Naive thymus-derived CD4-positive, alpha-beta T cell (primary cell): Measurements from ENCODE around the gene LRRC52. TPM values are rescaled to one million over a fixed set of nuclear protein-coding genes. Genes with fewer than 3 reads are reported as not detected.

ENCODE experiments used
- ATAC-seq: fragments of 150-1000 bp; cut with Tn5 transposase; 2 replicates; pipeline ENCODE4 v1.10.0; 2021; ENCODE audit warnings: mild to moderate bottlenecking, moderate library complexity
- CTCF ChIA-PET: fragments of 350-600 bp; sonication (Branson Sonifier 250); formaldehyde crosslinking; loops from one replicate; lab custom pipeline; 2021; ENCODE audit warnings: antibody characterized with exemption; lab: Charles Lee
- POLR2A ChIA-PET: fragments of 350-600 bp; sonication (Branson Sonifier 250); formaldehyde crosslinking; loops from one replicate; lab custom pipeline; 2021; ENCODE audit warnings: antibody characterized with exemption, inconsistent platforms; lab: Charles Lee
- DNase-seq, 9 donors: peaks; one replicate each; pipeline versions ENCODE4 v3.0.0 to v3.0.0-alpha.2; 2020 to 2022; ENCODE audit warnings: mixed read lengths in 1 of 9
- H3K27ac ChIP-seq: one replicate; pipeline ENCODE4 v1.7.0; 2013; ENCODE audit warnings: mild to moderate bottlenecking, low read depth, low read length, moderate library complexity
- H3K27me3 ChIP-seq, 2 donors: one replicate each; pipeline ENCODE4 v1.7.0; 2013; ENCODE audit warnings: low read length in 2 of 2, mild to moderate bottlenecking in 2 of 2, moderate library complexity in 2 of 2; ENCODE audit not compliant: control insufficient read depth in 2 of 2, insufficient read depth in 2 of 2
- H3K36me3 ChIP-seq, 3 experiments: 1 replicate in 2 of 3; 2 replicates in 1 of 3; pipeline ENCODE4 v1.7.0; 2013; ENCODE audit warnings: low read length in 3 of 3, mild to moderate bottlenecking in 3 of 3, moderate library complexity in 1 of 3; ENCODE audit not compliant: insufficient read depth in 3 of 3, control insufficient read depth in 2 of 3
- H3K4me1 ChIP-seq, 2 donors: one replicate each; pipeline ENCODE4 v1.7.0; 2013; ENCODE audit warnings: low read length in 2 of 2, mild to moderate bottlenecking in 2 of 2, moderate library complexity in 1 of 2; ENCODE audit not compliant: control insufficient read depth in 2 of 2, insufficient read depth in 2 of 2
- H3K4me3 ChIP-seq: 2 replicates; pipeline ENCODE4 v1.7.0; 2013; ENCODE audit warnings: mild to moderate bottlenecking, low read length
- H3K9me3 ChIP-seq, 3 experiments: 1 replicate in 2 of 3; 2 replicates in 1 of 3; pipeline ENCODE4 v1.7.0; 2013; ENCODE audit warnings: low read length in 3 of 3; ENCODE audit not compliant: control insufficient read depth in 2 of 3
- H3K27ac Mint-ChIP-seq, 9 donors: one replicate each; pipeline ENCODE4 v1.8.0; 2020 to 2022; ENCODE audit warnings: mixed read lengths in 9 of 9, mild to moderate bottlenecking in 8 of 9, moderate library complexity in 5 of 9, inconsistent platforms in 2 of 9
- H3K27me3 Mint-ChIP-seq, 5 donors: one replicate each; pipeline ENCODE4 v1.8.0; 2021 to 2022; ENCODE audit warnings: mixed read lengths in 5 of 5, mild to moderate bottlenecking in 1 of 5
- H3K36me3 Mint-ChIP-seq, 5 donors: one replicate each; pipeline ENCODE4 v1.8.0; 2020 to 2022; ENCODE audit warnings: mixed read lengths in 5 of 5, mild to moderate bottlenecking in 3 of 5, inconsistent platforms in 1 of 5
- H3K4me1 Mint-ChIP-seq, 7 donors: one replicate each; pipeline ENCODE4 v1.8.0; 2020 to 2022; ENCODE audit warnings: mixed read lengths in 7 of 7, mild to moderate bottlenecking in 3 of 7, inconsistent platforms in 1 of 7
- H3K4me3 Mint-ChIP-seq, 10 donors: one replicate each; pipeline ENCODE4 v1.8.0; 2020 to 2022; ENCODE audit warnings: mild to moderate bottlenecking in 10 of 10, mixed read lengths in 10 of 10, moderate library complexity in 6 of 10, inconsistent platforms in 2 of 10
- H3K9me3 Mint-ChIP-seq, 11 donors: one replicate each; pipeline ENCODE4 v1.8.0; 2020 to 2022; ENCODE audit warnings: mixed read lengths in 11 of 11, mild to moderate bottlenecking in 4 of 11, inconsistent platforms in 1 of 11, moderate library complexity in 1 of 11
- intact Hi-C, 2 donors: fragments of 100-400 bp; cut with micrococcal nuclease; formaldehyde crosslinking; loops; one replicate each; pipeline ENCODE4 v1.15.1; 2023
- polyA plus RNA-seq, 2 donors: library from polyadenylated mRNA; unstranded; fragments of 300-500 nt; fragmentation: Illumina TruSeq; gene quantifications; one replicate each; pipeline ENCODE4 v1.2.3, GENCODE V29; 2021
- total RNA-seq, 6 experiments: library from RNA in 5 of 6; stranded (reverse) in 5 of 6; gene quantifications; 1 replicate in 5 of 6; 2 replicates in 1 of 6; pipeline ENCODE4 v1.2.3 and lab custom pipeline; 2021 to 2026

LRRC52 gene
- total RNA-seq (not detected), polyA plus RNA-seq (not detected), total RNA-seq (lab: John Stamatoyannopoulos, UW) (not detected)

GRCh38 chr1:165543532-165544438 lies at the start of gene LRRC52:
Gene LRRC52, plus strand, starts transcription at chr1:165544000. Its CDS starts 297 bp downstream, at chr1:165544297.
- Mint-ChIP-seq H3K9me3 (peaks cover 0 to 1% (median 0%) of the 10 kb centered on the region in 11 donors), H3K27me3 (peaks cover 37 to 61% (median 52%) of the 10 kb centered on the region in 5 donors), H3K27ac (no peak within 1 kb of the TSS), H3K4me3 (no peak within 1 kb of the TSS), H3K36me3 (no peaks in the 10 kb centered on the region), H3K4me1 (no peaks in the 10 kb centered on the region)
- intact Hi-C loops = no loop called here
- Histone ChIP-seq H3K36me3 (no peaks in the 10 kb centered on the region), H3K9me3 (no peaks in the 10 kb centered on the region), H3K27me3 (no peaks in the 10 kb centered on the region), H3K4me1 (no peaks in the 10 kb centered on the region), H3K27ac (no peak within 1 kb of the TSS), H3K4me3 (no peak within 1 kb of the TSS)
- DNase-seq = no peak
- ChIA-PET POLR2A (no interaction called here), CTCF (no interaction called here)
- no peak for ATAC-seq

- Histone ChIP-seq H3K27ac (no peak overlapping the region), H3K27me3 (no peaks in the 10 kb centered on the region), H3K4me1 (no peaks in the 10 kb centered on the region), H3K9me3 (no peaks in the 10 kb centered on the region), H3K4me3 (no peak overlapping the region), H3K36me3 (no peaks in the 10 kb centered on the region)
- intact Hi-C loops = no loop called here
- no peak for ATAC-seq
- ChIA-PET CTCF (no interaction called here), POLR2A (no interaction called here)
- H3K36me3 Mint-ChIP-seq = no peaks in the 10 kb centered on the region
- H3K27ac Mint-ChIP-seq = peak overlapping the region in 1 of 9 donors; percentile 2
- peaks cover 0 to 19% (median 13%) of the 10 kb centered on the region in 5 donors for H3K27me3 Mint-ChIP-seq
- H3K4me3 Mint-ChIP-seq = no peak overlapping the region
- peaks cover 0 to 2% (median 0%) of the 10 kb centered on the region in 7 donors for H3K4me1 Mint-ChIP-seq
- DNase-seq = no peak
- H3K9me3 Mint-ChIP-seq = no peaks in the 10 kb centered on the region
These were observed 48.6 kb upstream of the LRRC52 start for GRCh38 chr1:165494949-165495857.

GRCh38 chr1:165495858-165496205 lies 48.0 kb upstream of the LRRC52 start:
- DNase-seq = no peak
- ChIA-PET POLR2A (no interaction called here), CTCF (no interaction called here)
- Histone ChIP-seq H3K4me1 (no peaks in the 10 kb centered on the region), H3K27ac (no peak overlapping the region), H3K36me3 (no peaks in the 10 kb centered on the region), H3K4me3 (no peak overlapping the region), H3K27me3 (no peaks in the 10 kb centered on the region), H3K9me3 (no peaks in the 10 kb centered on the region)
- H3K27me3 Mint-ChIP-seq = peaks cover 0 to 18% (median 13%) of the 10 kb centered on the region in 5 donors
- intact Hi-C loops = no loop called here
- H3K27ac Mint-ChIP-seq = no peak overlapping the region
- peaks cover 0 to 2% (median 0%) of the 10 kb centered on the region in 7 donors for H3K4me1 Mint-ChIP-seq
- no peaks in the 10 kb centered on the region for H3K9me3 Mint-ChIP-seq
- ATAC-seq = no peak
- H3K4me3 Mint-ChIP-seq = no peak overlapping the region
- H3K36me3 Mint-ChIP-seq = no peaks in the 10 kb centered on the region

GRCh38 chr1:165496501-165496900 lies 47.3 kb upstream of the LRRC52 start:
- ChIA-PET CTCF (no interaction called here), POLR2A (no interaction called here)
- Histone ChIP-seq H3K27ac (no peak overlapping the region), H3K36me3 (no peaks in the 10 kb centered on the region), H3K27me3 (no peaks in the 10 kb centered on the region), H3K4me3 (no peak overlapping the region), H3K9me3 (no peaks in the 10 kb centered on the region), H3K4me1 (no peaks in the 10 kb centered on the region)
- ATAC-seq (no peak), DNase-seq (no peak)
- Mint-ChIP-seq H3K9me3 (no peaks in the 10 kb centered on the region), H3K36me3 (no peaks in the 10 kb centered on the region), H3K27ac (no peak overlapping the region), H3K4me1 (peaks cover 0 to 2% (median 0%) of the 10 kb centered on the region in 7 donors), H3K27me3 (peaks cover 0 to 22% (median 15%) of the 10 kb centered on the region in 5 donors), H3K4me3 (no peak overlapping the region)
- intact Hi-C loops = no loop called here

GRCh38 chr1:165497069-165498013 lies 46.5 kb upstream of the LRRC52 start:
- DNase-seq (no peak), ATAC-seq (no peak)
- peaks cover 0 to 22% (median 16%) of the 10 kb centered on the region in 5 donors for H3K27me3 Mint-ChIP-seq
- H3K4me3 ChIP-seq = no peak overlapping the region
- H3K4me3 Mint-ChIP-seq = no peak overlapping the region
- intact Hi-C loops = no loop called here
- ChIA-PET POLR2A (no interaction called here), CTCF (no interaction called here)
- no peak overlapping the region for H3K27ac ChIP-seq
- no peaks in the 10 kb centered on the region for H3K9me3 Mint-ChIP-seq
- no peaks in the 10 kb centered on the region for H3K9me3 ChIP-seq
- H3K36me3 ChIP-seq = no peaks in the 10 kb centered on the region
- no peak overlapping the region for H3K27ac Mint-ChIP-seq
- H3K4me1 ChIP-seq = no peaks in the 10 kb centered on the region
- H3K4me1 Mint-ChIP-seq = peaks cover 0 to 2% (median 0%) of the 10 kb centered on the region in 7 donors
- no peaks in the 10 kb centered on the region for H3K27me3 ChIP-seq
- no peaks in the 10 kb centered on the region for H3K36me3 Mint-ChIP-seq

GRCh38 chr1:165501330-165501969 lies 42.4 kb upstream of the LRRC52 start:
- ATAC-seq (no peak), DNase-seq (no peak)
- peaks cover 0 to 7% (median 0%) of the 10 kb centered on the region in 11 donors for H3K9me3 Mint-ChIP-seq
- Histone ChIP-seq H3K4me1 (no peaks in the 10 kb centered on the region), H3K36me3 (no peaks in the 10 kb centered on the region), H3K4me3 (no peak overlapping the region), H3K27ac (no peak overlapping the region), H3K27me3 (no peaks in the 10 kb centered on the region), H3K9me3 (no peaks in the 10 kb centered on the region)
- CTCF ChIA-PET = no interaction called here
- intact Hi-C loops = no loop called here
- H3K4me1 Mint-ChIP-seq = no peaks in the 10 kb centered on the region
- POLR2A ChIA-PET = no interaction called here
- no peak overlapping the region for H3K27ac Mint-ChIP-seq
- H3K4me3 Mint-ChIP-seq = no peak overlapping the region
- H3K36me3 Mint-ChIP-seq = no peaks in the 10 kb centered on the region
- peaks cover 7 to 25% (median 10%) of the 10 kb centered on the region in 5 donors for H3K27me3 Mint-ChIP-seq
